DMS79 (cell line): ENCODE measurements around the gene HDAC4.

Experiments
- DNase-seq: peaks from one replicate; lab custom pipeline; 2025; lab: John Stamatoyannopoulos, UW

HDAC4 gene

DNA sequence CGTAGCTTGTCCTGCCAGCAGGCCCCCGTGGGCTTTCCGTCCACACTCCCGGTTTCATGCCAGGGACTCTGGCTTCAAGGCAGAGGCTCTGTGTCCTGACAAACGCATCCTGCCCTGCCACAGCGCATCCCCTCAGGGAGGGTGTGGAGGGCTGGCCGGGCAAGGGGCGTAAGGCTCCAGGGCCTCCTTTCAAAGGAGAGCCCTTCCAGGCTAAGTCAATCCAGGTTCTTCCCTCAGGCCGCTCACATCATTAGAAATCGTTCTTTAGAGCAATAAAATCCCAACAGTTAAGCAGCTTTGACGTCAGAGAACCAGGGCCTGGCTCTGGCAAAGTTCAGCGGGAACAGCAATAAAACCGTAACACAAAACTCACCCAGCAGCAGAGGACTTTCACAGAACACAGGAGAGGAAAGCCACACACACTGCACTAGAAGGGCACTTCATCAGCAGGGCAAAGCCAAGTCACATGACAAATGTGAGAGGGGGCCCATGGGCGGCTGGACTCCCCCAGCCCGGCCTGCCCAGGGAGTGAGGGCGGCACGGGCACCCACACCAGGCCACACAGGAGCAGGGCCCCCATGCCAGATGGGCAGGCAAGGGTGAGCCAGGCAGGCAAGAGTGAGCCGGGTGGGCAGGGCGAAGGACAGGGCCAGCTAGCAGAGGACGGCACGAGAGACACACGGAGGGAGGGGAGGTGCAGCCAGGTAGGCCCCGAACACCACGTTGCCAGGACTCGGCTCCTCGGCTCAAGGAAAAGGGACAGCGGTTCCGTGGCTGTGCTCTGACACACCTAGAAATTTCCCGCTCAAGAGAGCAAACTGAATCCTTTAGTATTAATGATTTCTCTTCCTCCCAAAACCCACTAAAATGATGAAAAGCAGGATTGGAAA is 52.0 kb downstream of the HDAC4 start:
- no peak for DNase-seq

- DNase-seq = no peak
Measured at GRCh38 chr2:239346676-239347075, 54.1 kb downstream of the HDAC4 start.

DNA sequence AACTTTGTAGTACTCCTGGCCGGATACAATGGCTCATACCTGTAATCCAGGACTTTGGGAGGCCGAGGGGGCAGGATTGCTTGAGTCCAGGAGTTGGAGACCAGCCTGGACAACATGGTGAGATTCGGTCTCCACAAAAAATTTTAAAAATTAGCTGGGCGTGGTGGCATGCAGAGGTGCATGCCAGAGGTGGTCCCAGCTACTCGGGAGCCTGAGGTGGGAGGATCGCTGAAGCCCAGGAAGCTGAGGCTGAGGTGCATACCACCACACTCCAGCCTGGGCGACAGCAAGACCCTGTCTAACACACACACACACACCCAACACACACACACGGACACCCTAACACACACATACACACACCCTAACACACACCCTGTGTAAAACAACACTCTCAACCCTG is 55.6 kb downstream of the HDAC4 start:
- DNase-seq = no peak

GRCh38 chr2:239344857-239345216 is 56.0 kb downstream of the HDAC4 start:
- peak; percentile 33 for DNase-seq

DNA sequence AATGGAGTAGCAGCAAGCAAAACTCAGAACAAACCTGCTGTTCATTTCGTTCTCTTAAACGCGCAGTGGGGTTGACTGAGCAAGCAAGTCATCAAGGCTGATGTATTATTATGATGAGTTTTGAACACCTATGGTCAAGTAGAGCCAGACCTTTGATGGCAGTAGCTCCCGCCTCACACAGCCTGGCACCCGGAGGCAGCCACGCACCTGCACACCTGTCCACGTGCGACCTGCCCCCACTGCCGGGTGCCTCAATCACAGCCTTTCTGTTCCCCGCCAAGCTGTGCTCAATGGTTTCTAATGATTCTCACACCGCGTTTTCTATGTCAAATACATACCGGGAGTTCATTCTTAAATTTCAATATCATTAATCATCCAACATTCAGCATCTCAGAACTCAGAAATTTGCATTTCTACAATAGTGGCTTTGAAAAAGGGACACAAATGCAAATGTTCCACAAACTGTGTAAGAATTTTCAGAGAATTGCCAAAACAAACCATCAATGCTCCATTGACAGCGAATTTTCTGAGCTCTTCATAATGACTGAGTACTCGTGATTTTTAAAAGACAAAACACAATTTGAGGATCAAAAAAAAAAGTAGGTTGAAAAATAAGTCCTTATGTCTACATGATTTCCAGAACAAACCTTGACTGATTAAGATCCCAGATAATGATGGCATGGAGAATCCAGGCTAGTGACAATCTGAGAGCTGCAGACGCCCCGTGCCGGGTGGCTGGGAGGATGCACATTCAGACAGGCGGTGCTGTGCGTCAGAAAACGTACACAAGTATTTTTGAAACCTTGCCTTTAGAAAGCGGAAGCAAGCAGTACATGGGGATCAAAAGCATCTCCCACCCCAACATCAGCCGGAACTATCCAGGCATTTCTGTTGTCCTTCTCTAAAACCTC is 56.6 kb downstream of the HDAC4 start:
- DNase-seq = no peak

DNA sequence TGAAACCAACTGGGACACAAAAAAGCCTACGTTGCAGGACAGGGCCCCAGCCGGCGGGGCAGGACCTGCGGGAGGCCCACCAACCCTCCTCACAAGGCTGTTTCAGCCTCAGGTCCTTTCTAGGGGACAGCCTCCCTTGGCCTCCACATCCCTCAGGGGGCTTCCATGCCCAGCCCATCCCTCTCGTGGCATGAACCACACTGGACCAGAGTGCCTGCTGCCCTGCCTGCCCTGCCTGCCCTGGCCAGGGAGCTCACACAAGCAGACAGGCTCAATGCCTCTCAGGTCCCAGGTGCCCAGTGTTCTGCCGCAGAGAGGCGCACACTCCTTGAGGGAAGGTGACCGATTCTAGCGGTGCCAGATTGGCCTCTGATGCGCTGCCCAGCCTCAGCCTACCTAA is 57.4 kb downstream of the HDAC4 start:
- no peak for DNase-seq

- no peak for DNase-seq
Measured at GRCh38 chr2:239341840-239342239, 59.0 kb downstream of the HDAC4 start.

DNA sequence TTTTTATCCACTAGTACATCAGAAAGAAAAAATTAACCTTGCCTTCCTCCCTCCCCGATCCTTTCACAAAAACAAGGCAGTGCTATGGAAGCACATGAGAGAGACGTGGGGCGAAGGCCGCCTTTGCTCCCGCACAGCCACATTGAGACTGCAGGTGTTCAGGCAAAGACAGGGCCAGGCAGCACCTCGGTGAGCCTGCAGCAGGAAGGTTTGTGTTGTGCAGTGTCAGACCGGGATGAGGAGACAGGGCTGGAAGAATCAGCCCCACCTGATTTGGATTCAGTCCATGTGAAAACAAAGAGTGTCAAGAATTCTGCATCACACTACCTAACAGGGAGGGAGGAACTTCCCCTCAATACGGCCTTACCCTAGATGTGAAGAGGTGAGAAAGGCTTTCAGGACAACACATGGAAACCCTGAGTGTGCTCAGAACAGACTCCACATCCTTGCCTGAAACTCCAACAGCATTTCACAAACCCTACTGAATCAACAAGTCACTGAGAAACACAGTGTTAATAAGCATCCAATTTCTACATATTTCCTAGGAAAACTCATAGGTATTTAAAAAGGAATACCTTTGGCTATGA is 59.6 kb downstream of the HDAC4 start:
- no peak for DNase-seq

DNA sequence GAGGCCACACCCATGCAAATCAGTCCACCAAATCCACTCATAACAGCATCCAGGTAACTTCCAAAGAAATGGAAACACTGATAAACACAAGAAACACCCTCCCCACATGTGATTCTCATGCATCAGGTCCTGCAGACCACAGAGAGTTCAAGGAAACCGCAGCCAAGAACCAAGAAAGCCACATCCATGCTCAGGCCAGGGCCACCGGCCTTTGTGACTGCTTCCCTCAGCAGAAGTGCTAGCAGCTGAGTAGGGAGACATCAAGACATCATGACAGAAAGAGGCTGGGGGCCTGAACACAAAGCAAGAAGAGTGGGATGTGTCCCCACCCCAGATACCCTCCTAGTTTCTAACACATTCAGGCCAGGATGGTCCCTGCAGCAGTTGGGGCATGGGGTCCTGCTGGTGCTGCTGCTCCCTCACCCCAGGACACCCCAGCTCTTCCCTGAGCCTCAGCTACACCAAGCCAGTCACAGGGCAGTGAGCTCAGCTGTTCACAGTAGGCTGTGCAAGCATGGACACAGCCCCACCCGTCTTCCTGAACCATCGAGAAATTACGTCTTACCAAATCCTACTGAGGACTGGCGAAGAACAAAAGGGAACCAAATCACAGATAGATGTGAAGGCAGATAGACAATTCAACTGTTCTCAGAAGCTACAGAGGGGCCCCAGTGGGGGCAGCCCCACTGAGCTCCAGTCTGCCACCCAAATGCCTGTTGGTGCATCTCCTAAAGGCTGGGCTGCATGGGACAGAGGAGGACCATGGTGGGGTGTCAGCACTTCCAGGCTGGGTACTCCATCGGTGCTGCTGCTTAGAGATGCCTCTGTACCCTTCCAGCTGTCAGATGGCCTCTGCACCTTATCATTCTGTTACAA is 60.9 kb downstream of the HDAC4 start:
- no peak for DNase-seq

DNA sequence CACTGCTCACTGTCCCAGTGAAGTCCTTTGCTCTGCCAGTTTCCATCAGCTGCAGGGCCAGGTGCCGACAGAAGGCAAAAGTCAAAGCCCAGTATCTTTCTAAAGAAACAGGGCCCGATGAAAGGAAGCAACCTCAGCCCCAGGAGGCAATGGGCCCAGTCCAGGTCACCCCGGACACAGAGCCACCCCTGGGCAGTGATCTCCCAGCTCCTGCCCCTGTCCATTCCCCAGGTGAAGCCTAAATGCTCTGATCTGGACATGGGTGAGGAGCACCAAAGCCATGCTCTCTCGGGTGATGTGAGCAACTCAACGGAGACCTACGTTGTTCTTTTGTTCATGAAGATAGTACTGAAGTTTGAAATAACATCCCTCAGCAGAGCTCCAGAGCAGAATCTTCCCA is 61.6 kb downstream of the HDAC4 start:
- DNase-seq = no peak

- DNase-seq = peak; percentile 15
Measured at GRCh38 chr2:239337877-239338484, 62.8 kb downstream of the HDAC4 start.

DNA sequence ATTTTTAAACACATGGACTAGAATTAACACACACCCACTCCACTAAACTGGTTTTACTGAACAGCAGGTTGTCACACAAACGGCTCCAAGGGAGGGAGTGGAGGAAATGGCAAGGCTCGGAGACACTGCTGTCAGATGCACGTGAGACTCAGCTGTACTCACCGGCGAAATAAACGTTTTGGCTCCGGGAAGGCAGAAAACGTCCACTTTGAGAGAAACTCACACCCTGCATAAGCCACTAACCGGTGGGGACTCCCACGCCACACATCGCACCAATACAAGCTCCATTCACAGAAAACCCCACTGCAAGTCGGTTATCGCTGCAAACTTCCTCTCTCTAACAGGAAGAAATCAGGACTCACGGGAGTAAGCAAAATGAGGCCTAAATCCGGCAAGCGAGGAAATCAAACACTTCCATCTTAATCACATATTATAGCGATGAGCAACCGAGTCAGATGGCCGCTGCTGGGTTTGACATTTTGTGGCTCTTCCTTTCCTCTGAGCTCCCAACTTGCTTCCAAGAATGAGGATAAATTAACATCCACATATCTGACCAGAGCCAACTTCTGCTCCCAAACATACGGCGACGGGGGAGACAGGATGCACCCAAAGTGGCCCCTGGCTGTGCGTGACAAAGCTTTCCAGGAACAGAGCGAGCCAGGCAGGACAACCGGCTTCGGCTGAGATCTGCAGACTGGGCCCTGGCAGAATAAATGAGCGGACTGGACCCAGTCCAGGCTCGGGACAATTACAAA is 63.5 kb downstream of the HDAC4 start:
- DNase-seq = no peak

- no peak for DNase-seq
Measured at GRCh38 chr2:239331560-239331959, 69.3 kb downstream of the HDAC4 start.

DNA sequence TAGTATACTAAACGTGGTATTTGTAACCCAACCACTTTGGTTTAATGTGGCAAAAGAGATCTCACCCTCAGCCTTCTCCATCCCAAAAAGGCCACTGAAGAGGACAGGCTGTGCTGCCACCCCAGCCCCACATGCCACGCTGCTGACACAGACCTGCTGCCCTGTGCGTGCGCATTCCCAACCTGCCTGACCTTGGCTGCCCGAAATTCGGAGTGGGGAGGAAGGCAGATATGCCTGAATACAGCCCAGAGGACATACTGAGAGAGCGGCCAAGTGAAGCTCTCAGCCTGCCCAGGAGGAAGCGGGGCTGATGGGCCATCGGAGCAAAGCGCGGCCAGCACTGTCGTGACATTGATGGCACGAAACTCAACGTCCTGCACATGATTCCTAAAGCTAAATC is 70.0 kb downstream of the HDAC4 start:
- no peak for DNase-seq

- DNase-seq = no peak
Measured at GRCh38 chr2:239329972-239330572, 70.7 kb downstream of the HDAC4 start.

DNA sequence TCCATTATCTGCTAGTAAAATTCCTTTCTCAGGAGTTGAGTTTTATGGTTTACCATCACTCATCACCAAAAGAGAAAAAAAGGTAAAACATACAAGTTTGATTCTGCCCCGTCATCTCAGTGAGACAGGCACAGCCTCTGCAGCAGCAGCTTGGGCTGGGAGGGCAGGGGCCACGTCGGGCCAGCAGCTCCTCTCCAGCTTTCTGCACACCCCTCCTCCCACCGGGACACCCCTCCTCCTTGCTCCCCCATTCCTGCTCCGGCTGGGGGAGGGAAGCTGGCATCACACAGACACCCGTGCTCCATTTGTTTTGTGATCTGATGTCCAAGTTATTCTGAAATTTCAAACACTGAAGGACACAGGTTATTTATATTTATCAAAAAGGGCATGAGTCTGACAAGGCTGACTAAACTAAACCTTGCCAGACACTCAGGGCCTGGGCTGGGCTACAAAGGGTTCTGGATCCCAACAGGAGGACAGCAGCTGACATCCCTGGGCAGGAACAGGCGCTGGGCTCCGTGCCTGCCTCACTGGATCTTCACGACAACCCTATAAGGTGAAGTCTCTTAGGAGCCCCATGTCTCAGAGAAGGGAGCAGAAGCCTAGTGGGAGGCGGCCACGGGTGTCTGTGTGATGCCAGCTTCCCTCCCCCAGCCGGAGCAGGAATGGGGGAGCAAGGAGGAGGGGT is 71.4 kb downstream of the HDAC4 start:
- no peak for DNase-seq

DNA sequence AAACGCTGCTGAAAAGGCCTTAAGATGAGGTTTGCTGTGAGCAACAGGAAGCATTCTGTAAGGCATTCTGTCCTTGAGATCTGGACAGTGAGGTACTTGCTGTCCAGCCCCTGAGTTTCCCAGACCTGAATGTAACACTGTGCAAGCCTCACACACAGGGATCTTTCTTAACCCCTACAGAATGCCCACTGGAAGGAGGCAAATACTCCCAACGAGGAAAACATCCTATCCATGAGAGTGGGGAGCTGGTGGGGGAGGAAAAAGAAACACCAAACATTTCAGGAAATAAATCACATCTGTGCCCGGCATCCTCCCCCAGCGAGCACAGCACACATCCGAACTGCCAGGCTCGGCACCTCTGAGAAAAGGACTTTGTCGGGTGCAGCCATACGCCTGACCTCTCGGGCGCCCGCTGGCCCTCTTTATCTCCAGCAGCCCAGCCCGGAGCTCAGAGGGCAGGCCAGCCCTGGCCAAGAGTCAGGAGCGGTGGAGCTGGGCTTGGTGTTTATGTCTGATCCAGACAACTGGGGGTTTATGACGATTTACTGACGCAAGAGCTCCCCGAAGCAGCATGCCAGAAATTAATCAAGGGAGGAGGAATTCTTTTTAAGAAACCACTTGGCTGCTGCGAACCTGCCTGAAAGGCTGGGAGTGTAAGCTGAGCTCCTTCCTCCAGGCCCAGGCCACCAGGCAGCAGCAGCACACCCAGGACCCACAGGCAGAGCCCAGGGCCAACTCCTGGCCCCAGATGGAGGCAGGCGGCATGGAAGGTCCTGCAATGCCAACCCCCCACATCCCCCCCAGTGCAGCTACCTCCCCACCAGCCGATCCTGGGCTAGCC is 72.2 kb downstream of the HDAC4 start:
- DNase-seq = no peak

GRCh38 chr2:239327536-239328350 is 73.1 kb downstream of the HDAC4 start:
- DNase-seq = no peak
